DOHH2 (cell line): Measurements from ENCODE around the gene GATA5.

Source experiments
- CTCF ChIP-seq: fragments of 200-600 bp; sonication (generic); IDR thresholded peaks from one replicate; pipeline ENCODE4 v1.5.1; 2014; ENCODE audit warnings: antibody characterized with exemption, mild to moderate bottlenecking, low read depth, low read length; ENCODE audit not compliant: poor library complexity, severe bottlenecking
- EZH2phosphoT487 ChIP-seq: fragments of 200-600 bp; sonication (generic); IDR thresholded peaks from 2 replicates; pipeline ENCODE4 v1.6.1; 2017; ENCODE audit warnings: borderline replicate concordance, mild to moderate bottlenecking, antibody characterized with exemption, low read length, moderate library complexity, mixed read lengths

- TF ChIP-seq CTCF (no peak), EZH2phosphoT487 (no peak)
Measured at GRCh38 chr20:62423326-62423706, 52.5 kb downstream of the GATA5 start.
